HG02970 (cell line): ENCODE results near the gene ACOX1.
"Not testable (repeated sequence)": the region's sequence is repeated elsewhere in the genome, so short reads cannot be mapped to it uniquely, and the experiment has no call there.

Experiments
- ATAC-seq: cut with Tn5 transposase; IDR thresholded peaks from one replicate; pipeline ENCODE4 v1.9.1; 2021; ENCODE audit warnings: mild to moderate bottlenecking, moderate library complexity, moderate number of reproducible peaks; ENCODE audit not compliant: unreplicated experiment, low FRiP score

Gene ACOX1

DNA sequence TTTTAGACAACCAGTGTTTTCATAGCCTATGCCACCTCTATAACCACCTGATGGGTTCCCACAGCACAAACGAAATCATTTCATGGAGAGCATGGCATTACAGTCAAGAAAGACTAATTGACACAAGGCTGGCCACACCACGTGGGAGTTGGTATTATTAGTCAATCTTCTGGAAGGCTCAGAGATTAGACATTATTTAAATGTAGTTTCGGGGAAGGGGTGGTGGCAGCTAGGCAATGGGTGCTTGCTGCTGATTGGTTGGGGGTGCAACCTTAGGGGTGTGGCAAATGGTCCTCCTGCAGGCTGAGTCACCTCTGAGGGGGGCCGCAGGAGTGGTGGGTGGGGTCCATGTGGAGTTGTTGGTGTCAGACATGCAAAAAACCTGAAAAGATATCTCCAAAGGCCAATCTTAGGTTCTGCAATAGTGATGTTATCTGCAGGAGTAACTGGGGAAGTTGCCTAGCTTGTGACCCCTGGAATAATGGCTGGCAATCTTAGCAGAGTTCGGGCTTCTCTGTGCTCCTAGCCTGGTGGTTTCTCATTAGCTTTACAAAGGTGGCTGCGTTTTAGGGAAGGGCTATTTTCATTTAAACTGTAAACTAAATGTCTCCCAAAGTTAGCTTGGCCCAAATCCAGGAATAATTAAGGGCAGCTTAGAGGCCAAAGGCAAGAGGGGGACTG is 4.7 kb upstream of the ACOX1 start:
- ATAC-seq: no peak

DNA sequence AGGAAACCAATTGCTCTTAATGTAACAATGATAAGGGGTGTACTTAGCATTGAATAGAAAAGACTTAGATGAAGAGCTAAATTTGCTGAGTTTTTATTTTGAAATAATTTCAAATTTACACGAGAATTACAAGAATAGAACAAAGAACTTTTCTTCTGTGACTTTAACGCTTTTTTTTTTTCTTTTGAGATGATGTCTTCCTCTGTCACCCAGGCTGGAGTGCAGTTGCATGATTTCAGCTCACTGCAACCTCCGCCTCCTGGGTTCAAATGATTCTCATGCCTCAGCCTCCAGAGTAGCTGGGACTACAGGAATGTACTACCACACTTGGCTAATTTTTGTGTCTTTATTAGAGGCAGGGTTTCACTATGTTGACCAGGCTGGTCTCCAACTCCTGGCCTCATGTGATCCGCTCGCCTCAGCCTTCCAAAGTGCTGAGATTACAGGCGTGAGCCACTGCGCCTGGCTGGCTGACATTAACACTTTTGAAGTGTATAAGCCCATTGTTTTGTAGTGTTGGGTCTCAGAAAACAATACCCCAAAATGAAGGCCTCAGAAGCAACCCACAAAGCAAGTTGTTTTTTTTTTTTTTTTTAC is 2.2 kb upstream of the ACOX1 start:
- no peak for ATAC-seq

DNA sequence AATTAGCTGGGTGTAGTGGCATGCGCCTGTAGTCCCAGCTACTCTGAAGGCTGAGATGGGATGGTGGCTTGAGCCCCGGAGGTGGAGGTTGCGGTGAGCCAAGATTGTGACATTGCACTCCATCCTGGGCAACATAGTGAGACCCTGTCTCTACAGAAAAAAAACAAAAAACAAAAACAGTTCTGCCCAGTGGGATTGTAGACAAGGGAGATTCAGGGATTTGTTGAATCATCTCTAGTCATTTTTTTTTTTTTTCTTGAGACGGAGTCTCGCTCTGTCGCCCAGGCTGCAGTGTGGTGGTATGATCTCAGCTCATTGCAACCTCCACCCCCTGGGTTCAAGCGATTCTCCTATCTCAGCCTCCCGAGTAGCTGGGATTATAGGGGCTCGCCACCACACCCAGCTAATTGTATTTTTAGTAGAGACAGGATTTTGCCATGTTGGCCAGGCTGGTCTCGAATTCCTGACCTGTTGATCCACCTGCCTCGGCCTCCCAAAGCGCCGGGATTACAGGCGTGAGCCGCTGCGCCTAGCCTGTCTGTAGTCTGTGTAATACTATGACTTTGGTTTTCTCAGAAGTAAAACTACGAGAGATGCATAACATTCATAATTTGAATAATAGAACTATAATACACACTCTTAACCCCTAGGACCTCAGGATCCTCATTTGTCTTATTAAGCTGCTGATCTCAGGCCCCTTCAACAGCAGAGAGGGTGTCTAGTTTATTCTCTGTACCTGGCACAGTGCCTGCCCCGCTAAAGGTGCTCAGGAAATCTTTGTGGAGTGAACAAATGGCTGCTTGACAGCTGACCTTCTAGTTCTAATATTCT is 1.4 kb upstream of the ACOX1 start:
- no peak for ATAC-seq

DNA sequence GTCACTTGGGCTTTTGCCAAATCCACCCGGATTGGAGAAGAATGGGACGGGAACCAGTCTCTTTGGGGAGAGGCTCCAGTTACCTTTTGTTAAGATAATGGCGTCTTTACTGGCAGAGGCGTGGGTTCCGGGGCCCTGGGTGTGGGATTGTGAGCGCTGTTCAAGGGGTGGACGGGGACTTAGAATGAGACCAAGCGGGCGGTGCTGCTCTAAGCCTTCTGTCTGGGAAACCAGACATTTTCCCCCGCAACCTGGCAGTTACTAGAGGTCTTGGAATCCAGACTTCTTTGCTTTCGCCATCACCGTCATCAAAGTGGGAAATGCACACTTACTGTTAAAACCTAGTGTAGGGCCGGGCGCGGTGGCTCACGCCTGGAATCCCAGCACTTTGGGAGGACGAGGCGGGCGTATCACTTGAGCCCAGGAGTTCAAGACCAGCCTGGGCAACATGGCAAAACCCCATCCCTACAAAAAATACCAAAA is 780 bp upstream of the ACOX1 start:
- ATAC-seq: peak; percentile 8

DNA sequence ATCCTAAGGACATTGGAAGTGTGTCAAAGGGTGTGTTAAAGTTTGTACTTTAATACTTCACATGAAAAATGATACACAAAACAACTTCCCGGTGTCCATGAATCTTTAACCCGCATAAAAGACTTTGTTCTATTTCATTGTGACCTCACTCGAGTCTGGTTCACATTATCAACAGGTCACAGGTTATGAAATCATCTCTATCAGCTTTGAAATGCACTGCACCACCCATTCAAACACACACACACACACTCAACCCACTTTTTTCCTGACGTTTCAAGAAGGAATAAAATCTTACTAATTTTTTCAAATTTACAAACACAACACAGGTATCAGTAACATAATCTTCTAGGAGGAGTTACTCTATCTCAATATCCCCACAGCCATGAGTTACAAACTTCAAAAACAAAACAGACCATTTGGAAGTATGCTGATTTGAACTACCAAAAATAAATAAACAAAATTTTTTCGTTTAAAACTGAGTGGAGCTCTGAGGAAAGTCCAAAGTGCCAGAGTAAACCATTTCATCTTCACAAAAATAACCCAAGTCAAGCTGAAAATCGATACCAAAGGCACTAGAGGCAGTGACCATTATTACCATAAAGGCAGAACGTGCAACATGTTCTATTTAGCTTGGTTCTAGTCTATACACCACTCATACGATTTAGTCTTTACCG is 2.7 kb downstream of the ACOX1 start:
- ATAC-seq: no peak

DNA sequence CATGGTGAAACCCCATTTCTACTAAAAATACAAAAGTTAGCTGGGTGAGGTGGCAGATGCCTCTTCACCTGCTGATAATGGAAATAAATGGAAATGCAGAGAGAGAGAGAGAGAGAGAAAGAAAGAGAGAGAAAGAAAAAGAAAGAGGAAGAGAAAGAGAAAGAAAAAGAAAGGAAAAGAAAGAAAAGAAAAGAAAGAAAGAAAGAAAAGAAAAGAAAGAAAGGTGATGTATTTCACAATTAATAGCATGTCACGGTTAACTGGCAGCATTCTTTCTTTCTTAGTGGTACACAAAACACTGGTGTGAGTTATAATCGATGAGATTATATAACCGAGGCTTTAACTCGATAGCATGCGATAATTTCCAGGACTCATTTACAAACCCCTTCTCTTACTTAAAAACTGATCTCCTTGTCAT is 3.2 kb downstream of the ACOX1 start:
- no peak for ATAC-seq

DNA sequence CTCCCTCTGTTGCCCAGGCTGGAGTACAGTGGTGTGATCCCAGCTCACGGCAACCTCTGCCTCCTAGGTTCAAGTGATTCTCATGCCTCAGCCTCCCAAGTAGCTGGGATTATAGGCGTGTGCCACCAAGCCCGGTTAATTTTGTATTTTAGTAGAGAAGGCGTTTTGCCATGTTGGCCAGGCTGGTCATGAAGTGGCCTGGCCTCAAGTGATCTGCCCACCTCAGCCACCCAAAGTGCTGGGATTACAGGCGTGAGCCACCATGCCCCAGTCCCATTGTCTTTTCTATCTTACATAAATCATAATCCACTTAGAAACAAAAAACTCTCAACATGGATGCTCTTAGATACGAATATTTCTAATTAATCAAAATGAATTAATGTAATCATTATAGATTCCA is 3.8 kb downstream of the ACOX1 start:
- ATAC-seq: not testable (repeated sequence)

DNA sequence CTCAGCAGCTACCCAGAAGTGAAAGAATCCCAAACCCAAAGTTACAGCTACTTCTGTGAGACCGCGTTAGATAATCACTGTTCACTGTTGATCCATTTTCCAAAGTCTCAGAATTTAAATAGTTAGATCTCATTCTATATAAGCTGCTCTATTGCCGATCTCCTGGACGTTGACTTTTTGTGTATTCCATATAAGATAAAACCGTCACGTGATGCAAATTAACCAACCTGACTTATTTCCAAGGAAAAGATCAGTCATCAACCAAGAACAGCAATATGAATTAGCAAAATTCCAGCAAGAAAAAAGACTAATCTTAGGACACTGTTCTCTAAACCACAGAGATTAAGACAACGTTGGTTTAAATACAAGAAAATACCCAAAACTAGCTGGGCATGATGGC is 8.3 kb downstream of the ACOX1 start:
- no peak for ATAC-seq

DNA sequence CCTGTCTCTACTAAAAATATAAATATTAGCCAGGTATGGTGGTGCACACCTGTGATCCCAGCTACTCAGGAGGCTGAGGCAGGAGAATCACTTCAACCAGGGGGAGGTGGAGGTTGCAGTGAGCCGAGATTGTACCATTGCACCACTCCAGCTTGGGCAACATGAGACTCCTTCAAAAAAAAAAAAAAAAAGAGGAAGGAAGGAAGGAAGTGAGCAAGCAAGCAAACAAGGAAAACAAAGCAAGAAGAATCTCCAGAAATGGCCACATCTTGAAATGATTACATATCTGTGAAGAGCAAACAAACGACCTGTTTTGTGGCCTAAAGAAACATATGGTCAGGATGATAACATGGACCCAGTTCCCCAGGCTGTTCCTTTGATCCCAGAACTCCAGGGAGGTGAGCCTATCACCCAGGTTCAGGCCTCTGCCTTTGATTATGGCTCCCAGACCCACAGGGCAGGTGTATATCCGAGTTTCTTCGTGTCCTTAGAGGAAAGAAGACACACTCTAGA is 8.9 kb downstream of the ACOX1 start:
- no peak for ATAC-seq

DNA sequence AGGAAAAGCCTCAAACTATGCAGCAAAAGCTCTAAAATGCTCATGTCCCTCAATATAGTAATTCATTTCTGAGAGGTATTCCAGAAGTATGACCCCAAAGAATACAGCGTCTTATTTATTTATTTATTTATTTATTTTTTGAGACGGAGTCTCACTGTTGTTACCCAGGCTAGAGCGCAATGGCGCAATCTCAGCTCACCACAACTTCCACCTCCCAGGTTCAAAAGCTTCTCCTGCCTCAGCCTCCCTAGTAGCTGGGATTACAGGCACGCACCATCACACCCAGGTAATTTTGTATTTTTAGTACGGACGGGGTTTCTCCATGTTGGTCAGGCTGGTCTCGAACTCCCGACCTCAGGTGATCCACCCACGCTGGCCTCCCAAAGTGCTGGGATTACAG is 9.9 kb downstream of the ACOX1 start:
- not testable (repeated sequence) for ATAC-seq

DNA sequence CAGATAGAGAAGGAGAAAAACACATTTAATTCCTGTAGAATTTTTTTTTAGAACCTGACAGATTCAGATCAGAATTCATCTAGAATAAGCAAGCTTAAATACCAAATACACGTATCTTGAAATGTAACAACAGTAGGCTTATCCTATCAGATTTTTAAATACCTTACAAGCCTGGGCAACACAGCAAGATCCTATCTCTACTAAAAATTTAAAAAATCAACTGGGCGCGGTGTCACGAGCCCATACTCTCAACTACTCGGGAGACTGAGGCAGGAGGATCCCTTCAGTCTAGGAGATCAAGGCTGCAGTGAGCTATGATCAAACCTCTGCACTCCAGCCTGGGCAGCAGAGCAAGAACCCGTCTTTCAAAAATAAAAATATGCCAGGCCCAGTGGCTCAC is 13.5 kb downstream of the ACOX1 start:
- ATAC-seq: no peak

DNA sequence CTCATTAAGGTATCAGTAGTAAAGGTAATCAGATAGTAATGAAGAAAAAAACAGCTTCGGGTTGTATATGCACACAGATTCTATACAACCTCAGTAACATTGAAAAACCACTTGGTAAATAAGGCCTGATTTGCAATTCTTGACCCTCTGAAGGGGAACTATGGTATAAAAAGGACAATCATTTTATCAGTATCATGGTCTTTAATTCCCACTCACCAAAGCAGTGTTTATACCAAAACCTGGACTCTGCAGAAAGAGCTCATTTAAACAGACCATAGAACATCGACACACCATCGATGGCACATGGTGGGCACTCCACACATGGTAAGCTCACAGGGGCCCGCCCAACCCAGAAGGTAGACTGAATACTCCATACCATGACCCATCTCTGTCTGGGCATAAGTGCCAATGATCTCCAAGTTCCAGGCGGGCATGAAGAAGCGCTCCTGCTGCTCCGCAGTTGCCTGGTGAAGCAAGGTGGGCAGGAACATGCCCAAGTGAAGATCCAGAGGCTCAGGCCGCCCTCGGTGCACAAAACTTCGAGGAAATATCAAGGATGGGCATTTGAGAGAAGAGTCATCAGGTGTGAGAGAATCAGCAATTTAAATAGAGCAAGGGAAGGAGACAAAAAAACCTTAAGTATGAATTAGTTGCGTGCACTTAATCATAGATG is 19.0 kb downstream of the ACOX1 start:
- ATAC-seq: no peak

DNA sequence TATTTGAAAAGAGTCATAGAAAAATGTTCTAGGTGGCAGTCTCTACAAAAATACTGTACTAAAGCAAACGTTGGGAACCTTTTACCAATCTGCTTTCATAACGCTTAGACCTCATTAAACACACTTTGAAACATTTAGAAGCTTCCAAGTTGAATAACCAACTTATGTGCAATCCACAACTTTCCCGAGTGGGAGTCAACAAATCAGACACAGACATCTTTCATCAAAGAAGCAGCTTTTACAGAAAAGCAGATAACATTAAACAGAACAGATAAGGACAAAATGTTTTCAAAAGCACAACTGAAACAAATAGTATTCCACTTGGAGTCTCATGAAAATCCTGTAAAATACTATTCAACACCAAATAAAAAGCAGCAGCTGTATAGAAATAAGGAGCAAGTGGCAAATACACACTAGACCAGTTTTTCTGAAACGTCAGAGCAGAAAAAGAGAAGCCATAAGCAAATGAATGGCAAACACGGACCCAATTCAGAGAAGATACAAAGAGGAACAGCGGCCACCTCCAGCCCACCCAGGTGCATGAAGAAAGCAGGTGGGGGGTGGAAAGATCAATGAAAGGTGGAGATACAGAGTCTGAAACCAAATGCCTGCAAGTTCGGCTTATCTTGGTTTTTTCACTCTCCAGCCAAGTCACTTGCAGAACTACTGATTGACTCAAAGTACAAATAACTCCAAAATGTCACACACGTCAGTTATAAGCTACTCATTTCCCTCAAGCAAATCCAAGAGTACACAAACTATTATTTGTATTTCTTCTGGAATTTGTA is 19.7 kb downstream of the ACOX1 start:
- ATAC-seq: no peak

DNA sequence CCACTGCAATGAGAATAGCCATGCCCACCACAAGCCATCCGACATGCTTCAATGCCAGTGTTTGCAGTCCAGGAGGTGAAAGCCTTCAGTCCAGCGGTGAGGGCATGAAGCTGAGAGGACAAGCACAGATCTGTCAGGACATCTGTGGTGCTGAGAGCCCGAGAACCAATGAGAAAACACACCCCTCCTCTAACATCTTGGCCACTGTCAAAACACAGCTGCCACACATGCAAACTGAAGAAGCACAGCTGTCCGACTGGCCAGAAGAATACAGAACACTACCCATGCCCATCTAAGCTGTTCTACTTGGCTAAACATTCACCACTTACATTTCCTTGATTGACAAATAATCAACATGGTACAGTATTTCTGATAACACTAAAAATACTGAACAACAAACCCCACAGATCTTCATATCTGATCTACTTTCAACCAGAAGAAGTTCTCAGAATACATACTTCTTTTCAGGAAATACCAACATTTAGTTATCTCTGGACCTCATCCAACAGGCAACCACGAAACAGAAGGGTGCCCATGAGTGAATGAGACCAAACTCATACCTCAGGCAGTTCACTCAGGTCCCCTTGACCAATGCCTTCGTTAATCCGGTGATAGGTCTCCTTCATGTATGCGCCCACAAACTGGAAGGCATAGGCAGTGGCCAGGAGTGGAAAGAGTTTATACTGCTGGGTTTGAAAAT is 28.0 kb downstream of the ACOX1 start:
- ATAC-seq: no peak

DNA sequence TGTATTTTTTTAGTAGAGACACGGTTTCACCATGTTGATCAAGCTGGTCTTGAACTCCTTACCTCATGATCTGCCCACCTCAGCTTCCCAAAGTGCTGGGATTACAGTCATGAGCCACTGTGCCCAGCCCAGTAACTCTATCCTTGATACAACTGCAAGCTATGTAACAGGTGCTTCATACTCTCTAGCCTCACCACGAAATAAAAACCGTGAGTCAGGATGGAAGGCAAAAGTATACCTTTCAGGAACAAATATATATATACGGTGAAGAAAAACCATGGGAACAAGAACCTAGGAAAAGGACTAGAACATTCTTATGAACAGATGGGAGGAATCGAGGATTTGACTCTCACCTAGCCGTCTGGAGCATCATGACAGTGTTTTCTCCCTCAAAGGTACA is 28.5 kb downstream of the ACOX1 start:
- no peak for ATAC-seq

DNA sequence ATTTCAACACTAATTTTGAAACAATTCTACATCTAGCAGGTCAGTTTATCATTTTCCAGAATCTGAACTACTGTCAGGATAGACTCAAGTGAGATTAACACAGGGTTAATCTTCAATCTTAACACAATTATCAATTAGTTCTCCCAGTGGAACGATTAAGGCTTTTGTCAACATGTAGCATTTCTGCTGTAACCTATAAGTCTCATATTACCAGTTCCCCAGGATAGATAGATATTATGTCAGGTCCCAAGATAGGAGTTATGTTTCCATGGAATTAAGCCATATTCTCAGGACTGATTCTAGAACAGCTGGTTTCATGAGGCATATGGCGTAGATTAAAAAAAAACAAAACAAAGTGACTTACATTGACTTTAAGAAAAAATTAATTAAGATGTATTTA is 33.8 kb downstream of the ACOX1 start:
- ATAC-seq: no peak

DNA sequence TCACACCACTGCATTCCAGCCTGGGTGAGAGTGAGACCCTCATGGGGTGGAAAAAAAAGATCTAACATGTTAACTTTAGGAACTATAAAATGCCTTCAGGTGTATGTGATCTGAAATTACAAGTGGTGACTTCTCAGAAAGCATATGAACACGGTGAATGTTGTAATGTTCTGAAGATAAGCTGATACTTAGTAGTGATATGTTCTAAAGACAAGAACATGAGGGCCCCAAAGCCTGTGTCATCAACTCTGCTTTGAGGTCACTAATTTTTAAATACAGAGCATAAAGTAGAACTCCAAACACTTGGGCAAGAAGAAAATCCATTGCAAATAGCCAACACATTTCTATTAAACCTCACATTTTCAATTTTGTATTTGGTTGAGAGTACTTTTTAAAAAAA is 35.5 kb downstream of the ACOX1 start:
- no peak for ATAC-seq

DNA sequence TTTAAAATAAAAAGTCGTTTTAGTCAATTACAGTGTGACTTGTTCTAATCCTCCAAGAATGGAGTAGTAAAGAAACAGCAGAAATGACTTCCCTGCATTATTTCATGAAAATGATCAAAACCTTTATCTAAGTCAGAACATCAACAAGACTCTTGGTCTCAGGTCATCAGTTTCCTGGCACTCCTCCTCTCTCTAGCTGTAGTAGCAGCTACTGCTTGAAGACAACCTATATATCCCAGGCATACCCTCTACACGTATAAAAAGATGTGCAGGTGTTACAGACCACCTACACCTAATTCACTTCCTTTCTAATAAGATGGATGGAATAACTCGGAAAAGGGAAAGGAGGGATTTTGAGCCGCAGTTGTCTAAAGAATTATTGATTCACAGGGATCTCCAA is 36.5 kb downstream of the ACOX1 start:
- no peak for ATAC-seq

DNA sequence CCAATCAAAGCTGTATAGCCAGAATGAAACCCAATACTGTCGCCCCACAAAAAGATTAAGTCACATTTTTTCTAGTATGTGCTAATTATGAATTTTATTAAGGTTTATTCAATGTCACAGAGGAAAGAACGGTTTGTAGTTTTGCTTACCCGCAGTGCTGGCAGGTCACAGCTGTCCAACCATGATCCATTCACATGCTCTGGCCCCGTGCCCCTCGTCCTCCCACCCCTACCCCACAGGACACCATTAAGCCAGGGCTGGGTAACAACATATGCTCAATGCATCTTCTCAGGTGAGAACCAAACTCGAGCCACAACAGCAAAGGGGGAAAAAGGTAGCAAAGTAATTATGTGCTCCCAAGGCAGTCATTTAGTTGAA is 37.5 kb downstream of the ACOX1 start:
- no peak for ATAC-seq
